Mesenchymal stem cell (in vitro differentiated cells and primary cell): ENCODE results near the gene CLCNKB.
A peak's percentile ranks its signal among the peaks of the same experiment; 100 is the strongest.

Experiments used
- DNase-seq: peaks from one replicate; pipeline ENCODE4 v3.0.0-alpha.2; 2013
- H2AFZ ChIP-seq: one replicate; pipeline ENCODE4 v1.6.1; 2013; ENCODE audit warnings: low read depth, mild to moderate bottlenecking, control low read depth, inconsistent platforms, low read length, moderate library complexity
- H2AK5ac ChIP-seq: 2 replicates; pipeline ENCODE4 v1.6.1; 2013; ENCODE audit warnings: low read length, moderate library complexity, mild to moderate bottlenecking, inconsistent platforms; ENCODE audit not compliant: severe bottlenecking
- H2BK120ac ChIP-seq: one replicate; pipeline ENCODE4 v1.6.1; 2013; ENCODE audit warnings: low read depth, mild to moderate bottlenecking, inconsistent platforms, low read length, moderate library complexity
- H2BK12ac ChIP-seq, 2 experiments: one replicate each; pipeline ENCODE4 v1.6.1; 2013; ENCODE audit warnings: inconsistent platforms in 2 of 2, low read length in 2 of 2, mild to moderate bottlenecking in 2 of 2, moderate library complexity in 2 of 2, control low read depth in 1 of 2
- H2BK15ac ChIP-seq: one replicate; pipeline ENCODE4 v1.6.1; 2013; ENCODE audit warnings: mild to moderate bottlenecking, low read depth, inconsistent platforms; ENCODE audit not compliant: poor library complexity, severe bottlenecking
- H2BK5ac ChIP-seq: 2 replicates; pipeline ENCODE4 v1.6.1; 2013; ENCODE audit warnings: low read depth, mild to moderate bottlenecking, low read length, control low read depth, inconsistent platforms; ENCODE audit not compliant: poor library complexity, severe bottlenecking
- H3K14ac ChIP-seq, 2 experiments: one replicate each; pipeline ENCODE4 v1.6.1; 2013; ENCODE audit warnings: inconsistent platforms in 2 of 2, low read length in 2 of 2, control low read depth in 1 of 2, mild to moderate bottlenecking in 1 of 2, moderate library complexity in 1 of 2
- H3K18ac ChIP-seq, 2 experiments: one replicate each; pipeline ENCODE4 v1.6.1; 2013; ENCODE audit warnings: inconsistent platforms in 2 of 2, low read length in 2 of 2, control low read depth in 1 of 2, low read depth in 1 of 2, mild to moderate bottlenecking in 1 of 2
- H3K23ac ChIP-seq, 2 experiments: one replicate each; pipeline ENCODE4 v1.6.1; 2013; ENCODE audit warnings: inconsistent platforms in 2 of 2, low read length in 2 of 2, mild to moderate bottlenecking in 2 of 2, moderate library complexity in 2 of 2, control low read depth in 1 of 2
- H3K27ac ChIP-seq: 2 replicates; pipeline ENCODE4 v1.5.1; 2013; ENCODE audit warnings: mild to moderate bottlenecking, moderate library complexity, low read length, control low read depth, inconsistent platforms; ENCODE audit not compliant: poor library complexity, severe bottlenecking
- H3K27me3 ChIP-seq, 2 experiments: 2 replicates each; pipeline versions ENCODE4 v1.6.1 to v1.7.0; 2013; ENCODE audit warnings: low read length in 2 of 2, mild to moderate bottlenecking in 2 of 2, moderate library complexity in 2 of 2, control low read depth in 1 of 2, inconsistent platforms in 1 of 2; ENCODE audit not compliant: control insufficient read depth in 1 of 2, insufficient read depth in 1 of 2
- H3K36me3 ChIP-seq, 2 experiments: 2 replicates each; pipeline versions ENCODE4 v1.6.1 to v1.7.0; 2013; ENCODE audit warnings: low read length in 2 of 2, control low read depth in 1 of 2, inconsistent platforms in 1 of 2, low read depth in 1 of 2, mild to moderate bottlenecking in 1 of 2; ENCODE audit not compliant: insufficient read depth in 2 of 2, control insufficient read depth in 1 of 2
- H3K4ac ChIP-seq, 2 experiments: one replicate each; pipeline ENCODE4 v1.6.1; 2013; ENCODE audit warnings: inconsistent platforms in 2 of 2, low read length in 2 of 2, mild to moderate bottlenecking in 2 of 2, moderate library complexity in 2 of 2, control low read depth in 1 of 2, low read depth in 1 of 2
- H3K4me1 ChIP-seq: 2 replicates; pipeline ENCODE4 v1.6.1; 2013; ENCODE audit warnings: low read depth, low read length, control low read depth; ENCODE audit not compliant: control insufficient read depth, insufficient read depth
- H3K4me2 ChIP-seq: 2 replicates; pipeline ENCODE4 v1.6.1; 2013; ENCODE audit warnings: low read length, mild to moderate bottlenecking, inconsistent platforms; ENCODE audit not compliant: poor library complexity, severe bottlenecking
- H3K4me3 ChIP-seq, 2 experiments: 2 replicates each; pipeline versions ENCODE4 v1.5.1 to v1.7.0; 2013; ENCODE audit warnings: low read length in 2 of 2, mild to moderate bottlenecking in 2 of 2, control low read depth in 1 of 2, low read depth in 1 of 2; ENCODE audit not compliant: insufficient read depth in 1 of 2
- H3K79me1 ChIP-seq: replicated peaks from 2 replicates; pipeline ENCODE4 v1.6.1; 2013; ENCODE audit warnings: mild to moderate bottlenecking, control low read depth, low read length, inconsistent platforms; ENCODE audit not compliant: poor library complexity, severe bottlenecking
- H3K9ac ChIP-seq: 2 replicates; pipeline ENCODE4 v1.7.0; 2013; ENCODE audit warnings: mild to moderate bottlenecking, low read length, moderate library complexity
- H3K9me3 ChIP-seq: 2 replicates; pipeline ENCODE4 v1.7.0; 2013; ENCODE audit warnings: mild to moderate bottlenecking, low read length; ENCODE audit not compliant: control insufficient read depth
- H4K8ac ChIP-seq: one replicate; pipeline ENCODE4 v1.6.1; 2013; ENCODE audit warnings: inconsistent platforms, mild to moderate bottlenecking, low read length, moderate library complexity
- H4K91ac ChIP-seq: one replicate; pipeline ENCODE4 v1.6.1; 2013; ENCODE audit warnings: mild to moderate bottlenecking, low read length, inconsistent platforms
- WGBS: methylation state at CpG from one replicate; pipeline ENCODE4 v1.1.7; 2013; ENCODE audit warnings: mixed read lengths; 5-methylcytosine and 5-hydroxymethylcytosine counted together

Gene CLCNKB

DNA sequence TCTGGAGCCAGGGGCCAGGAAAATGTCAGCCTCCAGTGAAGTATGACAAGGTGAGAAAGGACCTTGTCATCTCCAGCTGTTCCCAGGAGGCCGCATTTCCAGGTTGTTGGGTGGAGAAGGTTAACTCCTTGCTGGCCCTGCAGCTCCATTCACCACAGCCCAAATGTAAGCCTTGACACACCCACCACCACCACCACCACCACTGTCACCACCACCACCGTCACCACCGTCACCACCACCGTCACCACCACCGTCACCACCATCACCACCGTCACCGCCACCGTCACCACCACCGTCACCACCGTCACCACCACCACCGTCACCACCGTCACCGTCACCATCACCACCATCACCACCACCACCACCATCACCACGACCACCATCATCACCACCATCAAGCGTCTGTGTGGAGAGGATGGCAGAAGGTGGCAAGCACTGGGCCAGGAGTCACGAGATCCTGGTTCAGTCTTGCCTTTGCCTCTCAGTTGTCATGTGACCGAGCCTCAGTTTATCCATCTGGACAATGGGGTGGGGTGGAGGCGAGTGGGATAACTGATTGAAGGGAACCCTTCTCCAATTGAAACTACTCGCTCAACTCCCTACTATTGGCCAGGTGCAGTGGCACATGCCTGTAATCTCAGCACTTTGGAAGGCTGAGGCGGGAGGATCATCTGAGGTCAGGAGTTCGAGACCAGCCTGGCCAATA is 51.0 kb downstream of the CLCNKB start:
- no peak overlapping the region for H3K4me3 ChIP-seq
- no peaks in the 10 kb centered on the region for H3K79me1 ChIP-seq
- H3K23ac ChIP-seq, result no peak overlapping the region
- no peak overlapping the region for H3K4ac ChIP-seq
- H3K14ac ChIP-seq, result no peak overlapping the region
- H3K4me1 ChIP-seq, result peaks cover 7% of the 10 kb centered on the region
- no peak overlapping the region for H2AFZ ChIP-seq
- no peak overlapping the region for H4K8ac ChIP-seq
- H3K27ac ChIP-seq, result no peak overlapping the region
- H3K9me3 ChIP-seq, result no peaks in the 10 kb centered on the region
- H3K18ac ChIP-seq, result no peak overlapping the region
- H3K27me3 ChIP-seq, result peaks cover 0 to 74% of the 10 kb centered on the region in 2 experiments
- no peaks in the 10 kb centered on the region for H3K36me3 ChIP-seq
- H2BK12ac ChIP-seq, result no peak overlapping the region
- 90% methylated on average over 20 of the region's 21 CpGs for whole genome bisulfite sequencing
- H2BK5ac ChIP-seq, result no peak overlapping the region
- DNase-seq, result no peak
- no peak overlapping the region for H2BK15ac ChIP-seq
- H3K4me2 ChIP-seq, result no peak overlapping the region
- H4K91ac ChIP-seq, result no peak overlapping the region
- no peak overlapping the region for H2AK5ac ChIP-seq
- H3K9ac ChIP-seq, result no peak overlapping the region
- no peak overlapping the region for H2BK120ac ChIP-seq

DNA sequence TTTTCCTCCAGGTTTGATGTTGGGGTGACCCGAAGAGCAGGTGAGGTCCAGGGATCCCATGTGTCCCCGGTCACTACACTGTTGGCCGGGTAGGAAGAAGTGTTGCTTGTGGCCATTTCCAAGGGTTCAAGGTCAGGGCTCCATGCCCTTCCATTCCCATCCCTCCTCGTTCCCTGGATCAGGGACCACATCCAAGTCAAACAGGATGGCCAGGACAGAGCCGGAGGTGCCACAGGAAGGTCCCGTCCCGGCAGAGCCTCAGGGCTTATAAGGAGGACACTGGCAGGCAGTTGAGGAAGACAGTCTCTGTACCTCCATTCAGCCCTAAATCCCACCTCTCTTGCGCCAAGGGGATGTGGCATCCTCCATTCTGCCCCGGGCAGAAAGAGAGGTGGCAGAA is 51.9 kb downstream of the CLCNKB start:
- Histone ChIP-seq H2BK15ac (peak overlapping the region; percentile 26), H4K91ac (no peak overlapping the region), H2BK120ac (no peak overlapping the region), H3K18ac (no peak overlapping the region), H3K23ac (no peak overlapping the region), H2BK5ac (no peak overlapping the region), H3K4me1 (peaks cover 4% of the 10 kb centered on the region), H3K4ac (no peak overlapping the region), H3K27me3 (peaks cover 0 to 75% of the 10 kb centered on the region in 2 experiments), H3K9ac (no peak overlapping the region), H3K4me2 (no peak overlapping the region), H2BK12ac (no peak overlapping the region), H3K27ac (no peak overlapping the region), H2AK5ac (no peak overlapping the region), H3K4me3 (no peak overlapping the region), H3K9me3 (no peaks in the 10 kb centered on the region), H4K8ac (no peak overlapping the region), H3K36me3 (no peaks in the 10 kb centered on the region), H3K79me1 (no peaks in the 10 kb centered on the region), H3K14ac (no peak overlapping the region), H2AFZ (no peak overlapping the region)
- 84% methylated on average over 9 of the region's 9 CpGs for WGBS
- no peak for DNase-seq

DNA sequence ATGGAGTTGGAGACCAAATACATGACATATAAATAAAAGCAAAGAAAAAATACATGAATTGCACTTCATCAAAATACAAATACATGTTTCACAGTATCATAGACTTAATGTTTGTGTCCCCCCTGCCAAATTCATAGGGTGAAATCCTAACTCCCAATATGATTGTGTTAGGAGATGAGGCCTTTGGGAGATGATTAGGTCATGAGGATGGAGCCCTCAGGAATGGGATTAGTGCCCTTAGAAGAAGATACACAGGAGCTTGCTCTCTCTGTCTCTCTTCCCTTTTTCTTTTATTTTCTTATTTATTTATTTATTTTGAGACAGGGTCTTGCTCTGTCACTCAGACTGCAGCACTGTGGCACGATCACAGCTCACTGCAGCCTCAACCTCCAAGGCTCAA is 55.8 kb downstream of the CLCNKB start:
- Histone ChIP-seq H3K9me3 (peaks cover 2% of the 10 kb centered on the region), H2BK120ac (no peak overlapping the region), H3K4me3 (no peak overlapping the region), H2BK5ac (no peak overlapping the region), H3K79me1 (no peaks in the 10 kb centered on the region), H4K8ac (no peak overlapping the region), H2AFZ (no peak overlapping the region), H3K27ac (no peak overlapping the region), H2AK5ac (no peak overlapping the region), H3K4me2 (no peak overlapping the region), H3K4me1 (peaks cover 2% of the 10 kb centered on the region), H3K4ac (no peak overlapping the region), H3K36me3 (no peaks in the 10 kb centered on the region), H3K9ac (no peak overlapping the region), H2BK12ac (no peak overlapping the region), H3K23ac (no peak overlapping the region), H4K91ac (no peak overlapping the region), H3K27me3 (peaks cover 0 to 62% of the 10 kb centered on the region in 2 experiments), H2BK15ac (no peak overlapping the region), H3K18ac (no peak overlapping the region), H3K14ac (no peak overlapping the region)
- 89% methylated on average over 1 of the region's 1 CpG for WGBS
- no peak for DNase-seq

DNA sequence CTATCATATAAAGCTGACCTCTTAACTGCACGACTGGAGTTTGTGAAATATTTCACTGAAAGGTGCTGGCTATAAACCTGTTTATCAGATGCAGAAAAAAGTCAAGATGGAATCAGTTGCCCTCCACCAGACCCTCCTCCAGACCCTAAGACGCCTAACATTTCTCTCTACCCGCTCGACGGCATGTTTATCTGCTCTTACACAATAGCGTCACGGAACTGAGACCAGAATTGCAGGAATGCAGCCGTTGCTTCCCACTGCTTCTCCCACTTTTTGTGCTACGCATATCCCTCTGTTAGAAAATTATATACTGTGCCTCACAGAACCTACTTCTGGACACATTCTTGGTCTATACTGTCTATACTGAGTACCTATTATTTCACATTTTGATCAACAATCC is 58.0 kb downstream of the CLCNKB start:
- no peak overlapping the region for H2BK120ac ChIP-seq
- H2BK12ac ChIP-seq, result no peak overlapping the region
- H2BK15ac ChIP-seq, result no peak overlapping the region
- H2AFZ ChIP-seq, result peak overlapping the region; percentile 27
- peaks cover 0 to 49% of the 10 kb centered on the region in 2 experiments for H3K27me3 ChIP-seq
- no peak overlapping the region for H3K4me2 ChIP-seq
- no peak overlapping the region for H3K18ac ChIP-seq
- no peak overlapping the region for H4K91ac ChIP-seq
- H3K4me1 ChIP-seq, result no peaks in the 10 kb centered on the region
- no peak overlapping the region for H3K27ac ChIP-seq
- no peak overlapping the region for H3K9ac ChIP-seq
- no peaks in the 10 kb centered on the region for H3K36me3 ChIP-seq
- DNase-seq, result no peak
- no peak overlapping the region for H4K8ac ChIP-seq
- no peak overlapping the region for H3K23ac ChIP-seq
- no peak overlapping the region for H2AK5ac ChIP-seq
- H3K14ac ChIP-seq, result no peak overlapping the region
- peaks cover 2% of the 10 kb centered on the region for H3K9me3 ChIP-seq
- no peak overlapping the region for H2BK5ac ChIP-seq
- H3K4me3 ChIP-seq, result no peak overlapping the region
- H3K4ac ChIP-seq, result no peak overlapping the region
- H3K79me1 ChIP-seq, result no peaks in the 10 kb centered on the region
- WGBS, result 89% methylated on average over 9 of the region's 9 CpGs
